Keratinocyte (primary cell): ENCODE data around the gene PJA2.

ENCODE experiments used
- CTCF ChIP-seq, 3 experiments: IDR thresholded peaks in 1 of 3; conservative IDR thresholded peaks in 1 of 3; optimal IDR thresholded peaks in 1 of 3; 2 replicates in 2 of 3; 3 replicates in 1 of 3; pipeline versions ENCODE3 to v1.5.1; 2011; ENCODE audit warnings: low read length in 3 of 3, mild to moderate bottlenecking in 3 of 3, moderate library complexity in 2 of 3, control low read depth in 1 of 3, inconsistent platforms in 1 of 3; ENCODE audit not compliant: insufficient read depth in 2 of 3; ENCODE audit errors: extremely low read depth in 1 of 3
- EZH2 ChIP-seq: IDR thresholded peaks from one replicate; pipeline ENCODE4 v1.6.1; 2012; ENCODE audit warnings: inconsistent platforms, mild to moderate bottlenecking, low read length, moderate library complexity

- no peak for TF ChIP-seq EZH2
- no peak for TF ChIP-seq CTCF (optimal IDR thresholded peaks at IDR 0.05 in 1 of 3, IDR thresholded peaks at IDR 0.05 in 1 of 3, conservative IDR thresholded peaks at IDR 0.05 in 1 of 3; ENCODE audit: extremely low read depth in 1 of 3, insufficient read depth in 2 of 3, low read length in 3 of 3)
Observed at GRCh38 chr5:109374625-109375024, 35.1 kb downstream of the PJA2 start.
